RCC 7860 (cell line): ENCODE measurements around the gene SRGAP2C.
"Not testable (repeated sequence)": the region's sequence is repeated elsewhere in the genome, so short reads cannot be mapped to it uniquely, and the experiment has no call there.

Experiments
- DNase-seq: peaks from one replicate; pipeline ENCODE4 v3.0.0-alpha.2; 2015; ENCODE audit warnings: low spot score
- FAIRE-seq: peaks from 2 replicates; lab custom pipeline; 2012; peaks lifted over from hg19 to GRCh38; lab: Jason Lieb, UNC

The SRGAP2C gene

DNA sequence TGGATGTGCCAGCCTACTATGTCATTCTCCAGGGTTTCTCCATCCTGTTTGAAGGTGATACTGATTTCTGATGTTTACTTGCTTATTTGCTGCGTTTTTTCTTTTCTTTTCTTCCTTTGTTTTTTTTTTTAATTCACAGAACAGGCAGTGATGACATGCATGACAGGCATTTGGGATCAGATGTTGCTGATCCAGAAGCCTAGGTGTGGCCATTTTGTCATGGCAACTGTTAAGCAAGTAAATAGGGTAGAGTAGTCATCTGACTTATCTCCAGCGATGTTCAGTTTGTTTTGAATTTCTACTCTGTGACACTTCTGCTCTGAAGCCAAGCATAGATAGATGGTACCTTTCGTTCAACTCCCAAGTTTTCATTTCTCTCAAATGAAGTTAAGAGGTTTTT, 181.4 kb downstream of the SRGAP2C start:
- not testable (repeated sequence) for FAIRE-seq

GRCh38 chr1:121368910-121369309, 184.1 kb downstream of the SRGAP2C start:
- not testable (repeated sequence) for FAIRE-seq, DNase-seq

More for the DNA sequence above, 181.4 kb downstream of the SRGAP2C start:
- not testable (repeated sequence) for DNase-seq

DNA sequence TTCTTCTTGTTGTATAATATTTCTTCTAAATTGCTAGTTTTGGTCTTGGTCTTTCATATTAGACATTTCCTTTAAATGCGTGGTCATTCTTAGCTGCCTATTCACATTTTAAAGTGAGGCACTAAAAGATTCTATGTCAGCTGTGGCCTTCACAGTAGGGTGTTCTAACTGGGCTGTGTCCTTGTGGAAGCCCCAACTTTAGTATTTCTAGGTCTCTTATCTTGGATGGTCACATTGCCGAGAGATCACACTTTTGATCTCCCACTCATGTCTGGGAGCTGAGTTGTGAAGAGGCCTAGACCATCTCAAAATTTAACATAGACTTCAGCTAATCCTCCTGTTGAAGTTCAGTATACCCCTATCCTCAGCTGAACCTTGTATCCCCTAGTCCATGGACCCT, 185.2 kb downstream of the SRGAP2C start:
- DNase-seq, FAIRE-seq: not testable (repeated sequence)

GRCh38 chr1:121374851-121375367, 190.1 kb downstream of the SRGAP2C start:
- FAIRE-seq: peak; percentile 96

DNA sequence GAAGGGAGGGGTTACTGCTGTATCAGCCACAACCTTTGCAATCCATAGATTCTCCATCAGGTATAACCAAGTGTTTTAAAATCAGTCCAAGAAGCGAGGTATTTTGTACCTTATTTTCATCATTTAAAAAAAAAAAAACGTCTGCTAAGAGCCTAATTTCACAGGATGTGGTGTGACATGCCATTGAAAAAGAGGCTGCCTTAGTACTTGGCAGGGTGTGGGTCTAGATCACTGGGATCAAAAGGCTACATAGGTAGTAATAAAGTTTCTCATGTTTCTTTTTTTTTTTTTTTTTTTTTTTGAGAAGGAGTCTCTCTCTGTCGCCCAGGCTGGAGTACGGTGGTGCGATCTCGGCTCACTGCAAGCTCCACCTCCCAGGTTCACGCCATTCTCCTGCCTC, 192.2 kb downstream of the SRGAP2C start:
- FAIRE-seq, DNase-seq: not testable (repeated sequence)

More at GRCh38 chr1:121374851-121375367, 190.1 kb downstream of the SRGAP2C start:
- DNase-seq: peak; percentile 20

GRCh38 chr1:121378757-121379156, 194.0 kb downstream of the SRGAP2C start:
- FAIRE-seq, DNase-seq: not testable (repeated sequence)

DNA sequence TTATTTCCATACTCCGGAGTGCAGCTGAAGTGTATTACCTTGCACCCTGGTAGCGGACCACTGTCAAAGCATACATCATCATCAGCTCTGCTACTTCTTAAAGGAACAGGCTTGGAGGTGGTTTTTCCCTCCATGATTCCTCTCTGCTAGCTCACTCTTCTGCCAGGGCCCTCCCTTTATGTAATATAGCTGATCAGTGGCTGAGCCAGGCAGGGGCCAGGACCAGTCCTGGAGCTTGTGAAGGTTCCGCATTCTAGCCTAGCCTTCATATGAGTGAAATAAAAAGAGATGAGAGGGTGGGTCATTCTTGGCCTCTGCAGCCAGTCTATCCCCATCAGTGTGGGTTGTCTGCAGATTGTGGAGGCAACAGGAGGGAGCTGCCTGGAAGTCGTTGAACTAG, 200.0 kb downstream of the SRGAP2C start:
- FAIRE-seq: not testable (repeated sequence)

GRCh38 chr1:121385162-121385561, 200.4 kb downstream of the SRGAP2C start:
- FAIRE-seq, DNase-seq: not testable (repeated sequence)

More for the DNA sequence above, 200.0 kb downstream of the SRGAP2C start:
- peak; percentile 3 for DNase-seq

DNA sequence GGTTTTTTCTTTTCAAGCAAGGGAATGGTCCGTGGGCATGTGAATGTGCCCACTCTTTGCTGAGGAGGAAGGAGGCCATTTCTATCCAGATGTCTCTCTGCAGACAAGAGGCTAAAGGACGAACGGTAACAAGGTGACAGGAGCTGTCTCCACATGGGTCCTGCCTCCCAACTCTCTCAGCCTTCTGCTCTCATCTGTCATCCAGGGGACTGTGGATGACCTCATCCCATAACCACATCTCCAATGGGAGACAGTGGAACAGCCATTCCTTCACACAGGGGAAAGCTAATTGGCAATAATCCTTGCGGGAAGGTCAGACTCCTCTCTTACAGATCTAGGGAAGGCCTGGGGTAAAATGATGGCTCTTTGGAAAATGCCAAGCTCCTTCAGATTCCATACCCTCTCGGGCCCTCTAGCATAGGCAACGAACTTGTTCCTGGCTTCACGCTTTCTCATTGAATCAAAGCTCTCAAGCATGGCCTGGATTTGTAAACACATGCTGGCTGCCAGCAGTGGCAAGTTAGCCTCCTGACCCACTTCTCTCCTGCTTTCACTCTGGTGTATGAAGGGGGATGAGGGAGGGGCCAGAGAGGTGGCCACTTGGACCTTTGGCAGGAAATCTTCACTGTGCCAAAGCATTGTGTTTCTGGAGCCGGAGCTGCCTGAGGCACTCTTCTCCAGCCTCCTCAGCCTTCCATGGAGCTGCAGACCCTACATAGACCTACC, 201.0 kb downstream of the SRGAP2C start:
- not testable (repeated sequence) for DNase-seq, FAIRE-seq

- DNase-seq, FAIRE-seq: not testable (repeated sequence)
These were observed 201.7 kb downstream of the SRGAP2C start for GRCh38 chr1:121386319-121386948.

GRCh38 chr1:121389895-121390560, 205.3 kb downstream of the SRGAP2C start:
- FAIRE-seq, DNase-seq: not testable (repeated sequence)

DNA sequence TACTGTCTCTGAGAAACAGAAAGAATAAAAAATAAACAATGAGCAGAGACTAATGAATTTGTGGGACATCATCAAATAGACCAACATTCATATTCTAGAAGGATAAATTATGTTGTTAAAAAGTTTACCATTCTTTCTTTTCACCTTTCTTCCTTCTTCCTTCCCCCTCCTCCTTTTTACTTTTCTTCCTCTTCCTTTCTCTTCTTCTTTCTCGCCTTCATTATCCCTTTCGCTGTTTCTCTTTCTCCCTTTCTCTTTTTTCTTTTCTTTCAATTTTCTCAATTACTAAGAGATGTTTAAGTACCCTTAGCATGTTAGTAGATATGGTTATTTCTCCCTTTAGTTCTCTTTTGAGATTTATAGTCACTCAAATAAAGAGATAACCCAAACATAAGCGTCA, 207.4 kb downstream of the SRGAP2C start:
- FAIRE-seq, DNase-seq: not testable (repeated sequence)

GRCh38 chr1:121395718-121396201, 211.0 kb downstream of the SRGAP2C start:
- DNase-seq, FAIRE-seq: not testable (repeated sequence)

DNA sequence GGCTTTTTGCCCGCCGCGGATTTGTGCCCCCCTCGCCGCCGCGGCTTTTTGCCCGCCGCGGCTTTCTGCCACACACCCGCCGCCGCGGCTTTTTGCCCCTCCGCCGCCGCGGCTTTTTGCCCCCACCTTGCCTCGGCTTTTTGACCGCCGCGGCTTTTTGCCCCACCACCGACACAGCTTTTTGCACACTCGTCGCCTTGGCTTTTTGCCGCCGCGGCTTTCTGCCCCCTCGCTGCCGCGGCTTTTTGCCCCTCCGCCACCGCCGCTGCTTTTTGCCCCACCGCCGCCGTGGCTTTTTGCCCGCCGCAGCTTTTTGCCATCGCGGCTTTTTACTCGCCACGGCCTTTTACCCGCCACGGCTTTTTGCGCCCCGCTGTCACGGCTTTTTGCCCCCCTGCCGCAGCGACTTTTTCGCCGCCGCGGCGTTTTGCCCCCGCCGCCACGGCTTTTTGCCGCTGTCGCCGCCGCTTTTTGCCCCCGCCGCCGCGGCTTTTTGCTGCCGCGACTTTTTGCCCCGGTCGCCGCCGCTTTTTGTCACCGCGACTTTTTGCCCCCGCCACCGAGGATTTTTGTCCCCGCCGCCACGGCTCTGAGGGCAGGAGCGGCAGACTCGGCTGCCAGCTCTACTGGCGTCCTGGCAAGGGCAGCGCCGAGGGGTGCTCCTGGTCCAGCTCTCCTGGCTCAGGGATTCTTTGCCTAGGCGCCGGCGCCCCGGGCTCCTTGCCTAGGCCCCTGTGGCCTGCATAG, 211.7 kb downstream of the SRGAP2C start:
- not testable (repeated sequence) for FAIRE-seq, DNase-seq

DNA sequence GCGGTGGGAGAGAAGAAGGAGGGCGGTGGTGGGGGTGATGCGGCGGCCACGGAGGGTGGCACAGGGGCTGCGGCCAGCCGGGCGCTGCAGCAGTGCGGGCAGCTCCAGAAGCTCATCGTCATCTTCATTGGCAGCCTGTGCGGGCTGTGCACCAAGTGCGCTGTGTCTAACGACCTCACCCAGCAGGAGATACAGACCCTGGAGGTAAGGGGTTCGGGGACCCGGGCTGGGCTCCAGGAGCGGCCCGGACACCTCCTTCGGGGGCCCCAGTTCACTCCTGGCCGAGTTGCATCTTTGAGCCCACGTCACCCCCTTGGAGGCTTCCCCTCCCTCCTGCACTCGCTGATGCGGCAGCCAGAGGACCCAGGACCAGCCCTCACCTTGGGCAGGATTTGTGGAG, 212.3 kb downstream of the SRGAP2C start:
- FAIRE-seq, DNase-seq: not testable (repeated sequence)

- not testable (repeated sequence) for FAIRE-seq, DNase-seq
These were observed 214.4 kb downstream of the SRGAP2C start for GRCh38 chr1:121399193-121399592.

DNA sequence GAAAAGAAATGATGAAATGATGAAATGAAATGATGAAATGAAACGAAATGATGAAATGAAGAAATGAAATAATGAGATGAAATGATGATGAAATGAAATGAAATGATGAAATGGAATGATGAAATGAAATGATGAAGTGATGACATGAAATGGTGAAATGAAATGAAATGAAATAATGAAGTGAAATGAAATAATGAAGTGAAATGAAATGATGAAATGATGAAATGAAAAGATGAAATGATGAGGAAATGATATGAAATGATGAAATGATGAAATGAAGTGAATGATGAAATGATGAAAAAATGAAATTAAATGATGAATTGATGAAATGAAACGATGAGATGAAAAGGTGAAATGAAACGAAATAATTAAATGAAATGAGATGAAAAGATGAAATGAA, 215.3 kb downstream of the SRGAP2C start:
- FAIRE-seq, DNase-seq: not testable (repeated sequence)

GRCh38 chr1:121400541-121401310, 216.0 kb downstream of the SRGAP2C start:
- DNase-seq, FAIRE-seq: not testable (repeated sequence)

DNA sequence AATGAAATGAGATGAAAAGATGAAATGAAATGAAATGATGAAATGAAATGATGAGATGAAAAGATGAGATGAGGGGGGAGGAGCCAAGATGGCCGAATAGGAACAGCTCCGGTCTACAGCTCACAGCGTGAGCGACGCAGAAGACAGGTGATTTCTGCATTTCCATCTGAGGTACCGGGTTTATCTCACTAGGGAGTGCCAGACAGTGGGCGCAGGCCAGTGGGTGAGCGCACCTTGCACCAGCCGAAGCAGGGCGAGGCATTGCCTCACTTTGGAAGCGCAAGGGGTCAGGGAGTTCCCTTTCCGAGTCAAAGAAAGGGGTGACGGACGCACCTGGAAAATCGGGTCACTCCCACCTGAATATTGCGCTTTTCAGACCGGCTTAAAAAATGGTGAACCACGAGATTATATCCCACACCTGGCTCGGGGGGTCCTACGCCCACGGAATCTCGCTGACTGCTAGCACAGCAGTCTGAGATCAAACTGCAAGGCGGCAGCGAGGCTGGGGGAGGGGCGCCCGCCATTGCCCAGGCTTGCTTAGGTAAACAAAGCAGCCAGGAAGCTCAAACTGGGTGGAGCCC, 216.7 kb downstream of the SRGAP2C start:
- DNase-seq, FAIRE-seq: not testable (repeated sequence)
